ENCODE results near the gene FGD2. TPM values are rescaled to one million over a fixed set of nuclear protein-coding genes. Genes with fewer than 3 reads are reported as not detected.
"Not testable (repeated sequence)": the region's sequence is repeated elsewhere in the genome, so short reads cannot be mapped to it uniquely, and the experiment has no call there.

Gene FGD2
- total RNA-seq, 1 donor from 2014 or later: 32.0 TPM

DNA sequence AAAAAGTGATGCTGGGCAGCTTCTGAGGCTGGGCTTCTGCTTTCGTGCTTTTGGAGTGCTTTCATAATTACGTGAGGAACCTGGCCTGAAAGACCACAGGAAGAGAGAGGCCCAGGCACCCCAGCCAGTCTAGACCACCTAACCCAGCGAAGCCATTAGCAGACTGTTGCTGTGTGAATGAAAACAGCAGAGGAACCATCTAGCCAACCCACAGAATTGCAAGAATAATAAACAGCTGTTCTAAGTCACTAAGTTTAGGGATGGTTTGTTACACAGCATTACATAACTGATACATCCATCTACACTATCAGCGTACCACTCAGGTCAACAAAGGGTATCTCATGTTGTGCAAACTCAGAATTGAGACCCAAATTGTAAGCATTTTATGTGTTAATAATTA, 34.5 kb downstream of the FGD2 start:
- no peak for DNase-seq (ENCODE audit: low spot score)

DNA sequence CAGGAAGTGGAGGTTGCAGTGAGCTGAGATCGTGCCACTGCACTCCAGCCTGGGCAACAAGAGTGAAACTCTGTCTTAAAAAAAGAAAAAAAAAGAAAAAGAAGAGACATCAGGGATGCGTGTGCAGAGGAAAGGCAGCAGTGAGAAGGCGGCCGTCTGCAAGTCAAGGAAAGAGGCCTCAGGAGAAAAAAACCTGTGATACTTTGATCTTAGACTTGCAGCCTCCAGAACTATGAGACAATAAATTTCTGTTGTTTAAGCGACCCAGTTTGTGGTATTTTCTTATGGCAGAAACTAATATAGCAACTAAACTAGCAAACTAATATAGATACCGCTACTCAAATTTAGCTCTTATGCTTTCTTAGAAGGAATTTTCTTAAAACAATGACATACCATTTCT, 36.1 kb downstream of the FGD2 start:
- no peak for DNase-seq (ENCODE audit: low spot score)

- DNase-seq (ENCODE audit: low spot score): no peak
Observed at GRCh38 chr6:37042150-37042549, 36.7 kb downstream of the FGD2 start.

GRCh38 chr6:37043091-37043490, 37.6 kb downstream of the FGD2 start:
- DNase-seq (ENCODE audit: low spot score): not testable (repeated sequence)

GRCh38 chr6:37047346-37047688, 41.9 kb downstream of the FGD2 start:
- no peak for DNase-seq (ENCODE audit: low spot score)

DNA sequence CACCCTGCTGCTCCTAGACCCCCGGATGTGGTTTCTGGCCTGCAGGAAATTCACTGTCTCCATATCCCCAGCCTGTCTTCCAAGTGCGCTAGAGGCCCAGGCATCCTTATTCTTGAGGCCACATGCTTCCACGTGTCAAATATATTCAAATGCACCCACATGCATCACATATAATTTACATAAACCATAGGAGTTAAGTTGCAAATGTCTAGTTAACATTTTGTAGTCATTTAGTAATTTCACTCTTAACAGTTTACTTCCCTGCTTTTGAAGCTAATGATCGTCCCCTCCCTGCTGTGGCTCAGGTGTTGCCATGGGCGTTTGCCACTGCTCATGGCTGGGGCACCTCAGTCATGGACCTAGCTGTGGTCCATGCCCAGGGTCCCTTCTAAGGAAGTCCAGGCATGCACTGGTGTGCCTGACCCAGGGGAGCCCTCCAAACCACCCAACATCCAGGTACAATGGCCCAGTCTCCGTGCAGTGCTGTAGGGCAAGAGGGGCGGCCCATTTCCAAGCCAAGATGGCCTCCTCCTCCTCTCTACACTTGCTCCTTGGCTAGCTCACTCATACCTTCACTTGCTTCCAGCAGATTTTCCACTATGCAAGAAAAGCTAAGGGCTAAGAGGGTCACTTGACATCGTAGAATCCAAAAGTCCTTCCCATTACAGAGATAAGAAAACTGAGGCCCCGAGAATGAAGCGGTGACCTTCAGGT, 42.4 kb downstream of the FGD2 start:
- no peak for DNase-seq (ENCODE audit: low spot score)

- no peak for DNase-seq (ENCODE audit: low spot score)
Observed at GRCh38 chr6:37048403-37048850, 43.0 kb downstream of the FGD2 start.

DNA sequence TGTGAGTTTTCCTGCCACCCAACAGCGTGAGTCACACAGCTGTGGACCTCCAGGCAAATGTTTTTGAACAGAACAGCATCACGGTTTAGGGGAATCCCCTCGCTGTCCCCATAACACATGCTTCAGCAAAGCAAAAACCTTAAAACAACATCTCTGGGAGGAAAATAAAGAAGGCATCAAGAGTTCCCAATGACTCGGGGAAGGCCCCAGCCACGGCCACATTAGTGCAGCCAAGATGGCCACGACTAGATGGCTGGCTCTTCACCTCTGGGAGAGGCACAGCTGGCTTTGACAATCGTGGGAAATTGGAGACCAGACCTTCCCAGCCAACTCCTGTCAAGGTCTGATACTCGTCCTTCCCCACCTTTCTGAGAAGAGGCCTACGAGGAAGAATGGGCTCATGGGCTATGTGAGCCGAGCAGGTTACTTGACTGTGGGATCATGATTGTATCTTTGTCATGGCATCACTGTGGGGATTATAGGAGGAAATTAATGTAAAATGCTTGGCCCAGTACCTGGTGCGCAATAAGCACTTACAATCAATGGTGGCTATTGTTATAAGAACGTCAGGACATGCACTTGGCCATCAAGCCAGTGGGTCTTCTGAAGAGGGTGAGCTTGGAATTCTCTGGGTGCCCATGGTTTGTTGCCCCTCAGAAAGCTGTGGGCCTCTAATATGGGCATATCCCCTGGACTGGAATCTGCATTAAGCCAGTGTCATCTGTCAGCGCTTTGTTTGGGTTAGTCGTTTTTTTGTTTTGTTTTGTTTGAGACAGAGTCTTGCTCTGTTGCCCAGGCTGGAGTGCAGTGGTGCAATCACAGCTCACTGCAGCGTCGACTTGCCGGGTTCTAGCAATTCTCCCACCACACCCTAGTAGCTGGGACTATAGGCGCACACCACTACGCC, 43.6 kb downstream of the FGD2 start:
- no peak for DNase-seq (ENCODE audit: low spot score)

- DNase-seq (ENCODE audit: low spot score): no peak
Observed at GRCh38 chr6:37049758-37050044, 44.2 kb downstream of the FGD2 start.

DNA sequence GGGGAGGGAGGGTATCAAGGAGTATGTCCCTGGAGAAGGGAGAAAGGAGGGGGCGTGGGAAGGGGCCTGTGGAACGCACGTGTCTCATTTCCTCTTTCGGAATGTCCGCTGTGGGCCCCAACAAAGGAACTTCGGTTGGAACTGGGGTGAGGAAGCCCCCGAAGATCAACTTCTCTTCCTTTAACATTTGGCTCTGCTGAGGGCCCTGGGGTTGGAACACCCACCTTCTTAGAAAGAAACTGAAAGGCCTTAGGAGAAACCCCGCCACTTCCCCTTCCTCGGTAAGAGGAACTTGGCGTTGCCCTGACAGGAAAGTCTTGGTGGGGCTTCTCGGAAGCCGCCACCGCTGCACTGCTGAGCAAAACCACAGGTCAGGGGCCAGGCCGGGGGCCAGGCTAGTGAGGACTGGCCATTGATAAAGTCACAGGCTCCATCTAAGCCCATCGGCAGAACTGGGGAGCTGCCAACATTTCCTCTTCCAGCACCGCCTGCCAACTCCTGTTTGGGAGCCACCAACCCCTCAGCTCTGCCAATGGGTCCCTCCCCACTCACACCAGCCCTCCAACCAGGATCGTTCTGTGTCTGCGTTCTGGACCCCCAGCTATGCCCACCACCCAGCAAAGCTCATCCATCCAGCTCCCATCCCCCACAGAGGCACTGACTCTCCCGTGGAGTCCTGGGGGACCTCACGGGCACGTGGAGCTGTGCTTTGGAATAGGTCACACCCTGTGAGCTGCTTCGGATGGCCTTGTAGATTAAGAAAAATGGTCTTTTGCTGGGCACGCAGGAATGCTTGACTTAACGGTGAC, 44.8 kb downstream of the FGD2 start:
- no peak for DNase-seq (ENCODE audit: low spot score)

DNA sequence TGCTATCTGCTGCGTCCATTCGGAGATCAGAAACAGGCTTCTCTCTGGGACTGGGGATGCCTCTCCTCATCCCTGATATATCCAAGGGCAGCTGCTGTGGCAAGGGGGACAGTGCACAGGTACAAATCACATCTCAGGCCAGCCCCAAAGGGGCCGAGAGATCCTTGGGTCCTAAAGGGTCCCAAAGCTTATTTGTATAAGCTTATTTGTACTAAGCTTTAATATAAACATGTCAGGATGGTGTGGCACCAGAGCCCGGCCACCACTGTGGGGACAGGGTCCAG, 45.3 kb downstream of the FGD2 start:
- no peak for DNase-seq (ENCODE audit: low spot score)

- DNase-seq (ENCODE audit: low spot score): peak; percentile 92
Observed at GRCh38 chr6:37051138-37052026, 45.9 kb downstream of the FGD2 start.

DNA sequence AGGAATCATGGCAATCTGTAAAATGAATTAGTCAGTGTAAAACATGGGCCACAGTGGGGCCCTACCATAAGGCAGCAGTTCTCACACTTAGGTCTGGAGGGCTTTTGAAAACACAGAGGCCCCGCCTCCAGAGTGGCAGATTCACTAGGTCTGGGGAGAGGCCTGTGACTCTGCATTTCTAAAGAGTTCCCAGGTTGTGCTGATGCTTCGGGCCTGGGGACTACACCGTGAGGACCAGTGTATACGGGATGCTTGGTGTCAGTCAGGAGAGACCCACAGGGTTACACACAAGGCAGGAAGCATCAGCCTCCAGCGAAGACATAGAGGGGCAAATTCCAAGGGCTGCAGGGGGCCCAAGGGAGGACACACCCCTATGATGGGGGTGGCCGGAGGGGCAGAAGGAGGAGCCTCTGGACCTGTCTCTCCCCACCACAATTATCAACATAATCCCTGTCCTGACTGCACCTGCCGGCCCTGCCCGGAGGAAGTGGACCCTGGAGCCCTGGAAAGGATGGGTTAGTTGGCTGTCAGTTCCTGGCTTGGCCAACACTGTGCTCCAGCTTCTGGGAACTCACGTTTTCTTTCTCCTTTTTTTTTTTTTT, 46.7 kb downstream of the FGD2 start:
- DNase-seq (ENCODE audit: low spot score): no peak

DNA sequence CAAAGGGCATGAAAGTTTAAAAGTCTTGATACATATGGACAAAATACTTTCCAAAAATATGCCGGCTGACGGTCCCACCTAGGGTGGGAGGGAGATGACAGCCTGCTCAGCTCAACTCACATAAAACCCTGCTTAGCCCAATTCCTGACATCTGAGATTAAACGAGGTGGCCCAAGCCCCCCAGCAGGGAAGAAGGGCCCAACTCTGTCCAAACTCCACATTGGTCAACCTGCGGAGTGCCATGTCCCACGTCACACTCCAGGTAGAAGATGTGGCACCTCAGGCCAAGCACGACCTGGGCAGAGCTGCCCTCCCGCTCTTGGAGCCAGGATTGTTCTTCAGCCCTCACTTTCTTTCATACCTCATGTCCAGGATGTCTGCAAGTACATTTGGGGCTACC, 48.2 kb downstream of the FGD2 start:
- DNase-seq (ENCODE audit: low spot score): no peak

GRCh38 chr6:37054171-37054570, 48.7 kb downstream of the FGD2 start:
- DNase-seq (ENCODE audit: low spot score): no peak

DNA sequence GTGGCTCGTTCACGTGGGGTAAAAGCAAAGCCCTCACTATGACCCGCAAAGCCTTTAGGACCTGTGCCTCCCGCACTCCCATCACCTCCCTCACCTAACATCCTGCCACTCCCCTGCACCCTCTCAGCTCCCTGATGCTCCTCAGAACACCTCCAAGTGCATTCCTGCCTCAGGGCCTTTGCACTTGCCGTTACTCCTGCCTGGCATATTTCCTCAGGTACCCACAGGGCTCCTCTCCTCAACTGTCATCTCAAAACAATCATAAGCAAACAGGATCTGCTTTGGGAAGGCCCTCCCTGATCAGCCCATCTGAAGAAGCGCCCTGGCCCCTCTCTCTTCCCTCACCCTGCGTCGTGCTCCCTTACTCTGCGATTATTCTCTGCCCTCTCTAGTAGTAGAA, 49.1 kb downstream of the FGD2 start:
- DNase-seq (ENCODE audit: low spot score): no peak

GRCh38 chr6:37056112-37056403, 50.6 kb downstream of the FGD2 start:
- DNase-seq (ENCODE audit: low spot score): no peak

DNA sequence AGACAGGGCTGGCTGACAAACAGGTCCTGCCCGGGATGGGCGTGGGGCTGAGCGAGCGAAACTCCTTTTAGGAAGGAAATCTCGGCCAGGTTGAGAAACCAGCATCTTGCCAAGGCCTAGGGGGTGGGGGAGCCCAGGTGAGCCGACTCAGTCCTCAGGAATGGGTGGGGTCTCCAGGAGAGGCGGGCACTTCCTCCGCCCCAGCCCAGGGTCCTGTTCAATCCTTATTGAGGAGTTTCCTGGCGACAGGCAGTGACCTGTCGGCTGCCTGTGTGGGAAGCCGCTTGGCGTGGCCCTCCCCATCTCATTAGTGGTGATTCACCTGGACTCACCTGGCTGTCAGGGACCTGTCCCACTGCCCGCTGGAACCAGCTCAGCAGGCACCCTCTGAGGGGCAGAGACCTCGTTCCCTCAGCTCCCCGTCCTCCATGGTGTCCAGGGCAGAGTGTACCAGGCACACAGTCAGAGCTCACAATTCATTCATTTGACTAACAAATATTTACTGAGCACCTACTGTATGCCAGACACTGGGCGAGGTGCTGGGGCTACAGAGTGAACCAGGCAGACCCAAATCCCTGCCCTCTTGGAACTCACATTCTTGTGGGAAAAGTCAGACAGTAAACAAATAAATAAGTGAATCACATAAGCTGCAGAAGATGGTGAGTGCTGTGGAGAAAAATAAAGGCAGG, 51.1 kb downstream of the FGD2 start:
- peak; percentile 87 for DNase-seq (ENCODE audit: low spot score)

DNA sequence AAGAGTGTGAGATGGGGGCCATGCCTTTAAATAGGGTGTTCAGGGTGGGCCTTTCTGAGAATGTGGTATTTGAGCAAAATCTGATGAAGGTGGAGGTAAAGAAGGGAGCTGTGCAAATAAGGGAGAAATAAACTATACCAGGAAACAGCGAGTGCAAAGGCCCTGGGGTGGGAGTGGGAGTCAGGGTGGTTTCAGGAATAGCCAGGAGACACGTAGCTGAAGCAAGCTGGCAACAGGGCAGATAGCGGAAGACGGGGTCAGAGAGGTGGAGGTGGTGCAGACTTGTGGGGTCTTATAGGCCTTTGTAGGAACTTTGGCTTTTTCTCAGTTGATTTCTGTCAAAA, 51.6 kb downstream of the FGD2 start:
- DNase-seq (ENCODE audit: low spot score): no peak

- DNase-seq (ENCODE audit: low spot score): no peak
Observed at GRCh38 chr6:37057678-37058077, 52.2 kb downstream of the FGD2 start.

DNA sequence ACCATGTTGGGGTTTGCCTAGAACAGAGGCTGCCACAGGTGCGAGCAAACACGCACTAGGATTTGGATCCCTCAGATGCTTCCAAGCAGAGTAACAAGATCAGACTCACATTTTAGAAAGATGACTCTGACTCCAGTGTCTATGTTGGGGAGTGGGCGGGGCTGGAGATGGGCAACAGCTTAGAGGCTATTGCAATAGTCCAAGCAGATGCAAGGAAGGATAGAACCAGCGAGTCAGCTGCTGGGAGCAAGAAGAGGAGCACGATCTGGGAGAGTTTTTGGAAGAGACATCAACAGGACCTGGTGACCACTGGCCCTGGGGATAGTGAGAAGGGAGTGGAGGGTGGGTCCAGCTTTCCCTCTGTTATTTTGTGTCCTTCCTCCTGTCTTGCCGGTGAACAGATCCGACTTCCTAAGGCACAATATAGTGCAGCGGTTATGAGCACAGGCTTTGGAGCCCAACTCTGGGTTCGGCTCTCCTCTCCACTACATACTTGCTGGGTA, 52.7 kb downstream of the FGD2 start:
- no peak for DNase-seq (ENCODE audit: low spot score)

Measured in ureter (tissue), 1 donor.